Spinal cord (tissue), 10 donors: ENCODE results near the gene SKIC3. TPM values are rescaled to one million over a fixed set of nuclear protein-coding genes. Genes with fewer than 3 reads are reported as not detected.
A peak's percentile ranks its signal among the peaks of the same experiment; 100 is the strongest.

Experiments
- DNase-seq, 6 donors: peaks; one replicate each; pipeline versions ENCODE4 v3.0.0 to v3.0.0-alpha.2; 2013 to 2015; ENCODE audit warnings: low spot score in 6 of 6, low read depth in 4 of 6
- H3K27ac ChIP-seq: one replicate; pipeline ENCODE4 v1.5.1; 2013; ENCODE audit warnings: low read depth, low read length, control low read depth
- H3K27me3 ChIP-seq: one replicate; pipeline ENCODE4 v1.6.1; 2013; ENCODE audit warnings: low read length; ENCODE audit not compliant: control insufficient read depth, insufficient read depth
- H3K36me3 ChIP-seq: one replicate; pipeline ENCODE4 v1.6.1; 2013; ENCODE audit warnings: low read length; ENCODE audit not compliant: control insufficient read depth, insufficient read depth
- H3K4me1 ChIP-seq: one replicate; pipeline ENCODE4 v1.6.1; 2013; ENCODE audit warnings: low read length; ENCODE audit not compliant: control insufficient read depth, insufficient read depth
- H3K4me3 ChIP-seq: one replicate; pipeline ENCODE4 v1.5.1; 2013; ENCODE audit warnings: low read depth, low read length, control low read depth
- H3K9me3 ChIP-seq: one replicate; pipeline ENCODE4 v1.6.1; 2013; ENCODE audit warnings: low read length; ENCODE audit not compliant: control insufficient read depth, insufficient read depth
- WGBS: methylation state at CpG from one replicate; pipeline ENCODE4 v1.1.5; 2013; ENCODE audit warnings: missing lambda C conversion rate; ENCODE audit not compliant: insufficient coverage; 5-methylcytosine and 5-hydroxymethylcytosine counted together
- polyA plus RNA-seq, 2 donors: library from polyadenylated mRNA; unstranded; fragments of 120-200 nt; gene quantifications; one replicate each; pipeline ENCODE4 v1.2.1, GENCODE V29; 2013; ENCODE audit not compliant: insufficient read length in 2 of 2
- total RNA-seq, 2 donors: library from RNA; depleted of rRNA in 1 of 2; stranded (reverse); fragments of 120-200 nt in 1 of 2; fragments of >200 nt in 1 of 2; gene quantifications; one replicate each; pipeline versions ENCODE4 v1.2.3 to v1.2.4, GENCODE V29; 2013 to 2014
- donor health status: healthy.

SKIC3 gene
- total and polyA plus RNA-seq, 4 donors, result 59.0 to 169 (median 79.0) TPM

GRCh38 chr5:95533761-95534160 lies 21.0 kb downstream of the SKIC3 start:
- no peaks in the 10 kb centered on the region for H3K9me3 ChIP-seq
- no peaks in the 10 kb centered on the region for H3K27me3 ChIP-seq
- no peaks in the 10 kb centered on the region for H3K36me3 ChIP-seq
- no peaks in the 10 kb centered on the region for H3K4me1 ChIP-seq
- no peak overlapping the region for H3K27ac ChIP-seq
- no peak for DNase-seq
- no peak overlapping the region for H3K4me3 ChIP-seq

- no peaks in the 10 kb centered on the region for H3K4me1 ChIP-seq
- H3K4me3 ChIP-seq, result no peak overlapping the region
- no CpG with 5 or more reads among the region's 2 CpGs for WGBS
- H3K27me3 ChIP-seq, result no peaks in the 10 kb centered on the region
- H3K27ac ChIP-seq, result no peak overlapping the region
- no peaks in the 10 kb centered on the region for H3K36me3 ChIP-seq
- no peak for DNase-seq
- H3K9me3 ChIP-seq, result no peaks in the 10 kb centered on the region
Observed at GRCh38 chr5:95533106-95533505, 21.7 kb downstream of the SKIC3 start.

- no peaks in the 10 kb centered on the region for H3K27me3 ChIP-seq
- H3K4me1 ChIP-seq, result no peaks in the 10 kb centered on the region
- no peak overlapping the region for H3K4me3 ChIP-seq
- H3K27ac ChIP-seq, result no peak overlapping the region
- WGBS, result no CpG with 5 or more reads among the region's 2 CpGs
- H3K9me3 ChIP-seq, result no peaks in the 10 kb centered on the region
- H3K36me3 ChIP-seq, result no peaks in the 10 kb centered on the region
- no peak for DNase-seq
Observed at GRCh38 chr5:95532415-95532814, 22.4 kb downstream of the SKIC3 start.

GRCh38 chr5:95531491-95531890 lies 23.3 kb downstream of the SKIC3 start:
- Histone ChIP-seq H3K4me3 (no peak overlapping the region), H3K36me3 (no peaks in the 10 kb centered on the region), H3K27me3 (no peaks in the 10 kb centered on the region), H3K9me3 (no peaks in the 10 kb centered on the region), H3K27ac (no peak overlapping the region), H3K4me1 (no peaks in the 10 kb centered on the region)
- no peak for DNase-seq

- no peak overlapping the region for H3K4me3 ChIP-seq
- 63% methylated on average over 1 of the region's 2 CpGs for WGBS
- H3K36me3 ChIP-seq, result no peaks in the 10 kb centered on the region
- DNase-seq, result peak in 1 of 6 donors; percentile 51
- H3K27me3 ChIP-seq, result no peaks in the 10 kb centered on the region
- no peak overlapping the region for H3K27ac ChIP-seq
- no peaks in the 10 kb centered on the region for H3K9me3 ChIP-seq
- H3K4me1 ChIP-seq, result no peaks in the 10 kb centered on the region
Observed at GRCh38 chr5:95530416-95530815, 24.4 kb downstream of the SKIC3 start.

- H3K4me1 ChIP-seq, result no peaks in the 10 kb centered on the region
- DNase-seq, result no peak
- H3K36me3 ChIP-seq, result peaks cover 4% of the 10 kb centered on the region
- H3K27ac ChIP-seq, result no peak overlapping the region
- no peak overlapping the region for H3K4me3 ChIP-seq
- H3K27me3 ChIP-seq, result no peaks in the 10 kb centered on the region
- no peaks in the 10 kb centered on the region for H3K9me3 ChIP-seq
Observed at GRCh38 chr5:95528565-95528964, 26.2 kb downstream of the SKIC3 start.

- Histone ChIP-seq H3K36me3 (peaks cover 4% of the 10 kb centered on the region), H3K4me1 (no peaks in the 10 kb centered on the region), H3K27ac (no peak overlapping the region), H3K4me3 (no peak overlapping the region), H3K9me3 (no peaks in the 10 kb centered on the region), H3K27me3 (no peaks in the 10 kb centered on the region)
- no peak for DNase-seq
- no CpG with 5 or more reads among the region's 2 CpGs for WGBS
Observed at GRCh38 chr5:95526871-95527270, 27.9 kb downstream of the SKIC3 start.

- no peak for DNase-seq
- Histone ChIP-seq H3K9me3 (no peaks in the 10 kb centered on the region), H3K27ac (no peak overlapping the region), H3K4me3 (no peak overlapping the region), H3K4me1 (no peaks in the 10 kb centered on the region), H3K27me3 (no peaks in the 10 kb centered on the region), H3K36me3 (peaks cover 4% of the 10 kb centered on the region)
- WGBS, result no CpG with 5 or more reads among the region's 2 CpGs
Observed at GRCh38 chr5:95524423-95524822, 30.4 kb downstream of the SKIC3 start.

- no peak overlapping the region for H3K4me3 ChIP-seq
- WGBS, result 100% methylated on average over 1 of the region's 1 CpG
- H3K36me3 ChIP-seq, result peaks cover 4% of the 10 kb centered on the region
- no peaks in the 10 kb centered on the region for H3K27me3 ChIP-seq
- peak in 1 of 6 donors; percentile 48 for DNase-seq
- H3K4me1 ChIP-seq, result no peaks in the 10 kb centered on the region
- H3K9me3 ChIP-seq, result no peaks in the 10 kb centered on the region
- no peak overlapping the region for H3K27ac ChIP-seq
Observed at GRCh38 chr5:95520206-95520605, 34.6 kb downstream of the SKIC3 start.

- no peaks in the 10 kb centered on the region for H3K4me1 ChIP-seq
- peaks cover under 1% of the 10 kb centered on the region for H3K36me3 ChIP-seq
- WGBS, result no CpG with 5 or more reads among the region's 1 CpG
- no peaks in the 10 kb centered on the region for H3K9me3 ChIP-seq
- H3K27me3 ChIP-seq, result no peaks in the 10 kb centered on the region
- no peak overlapping the region for H3K27ac ChIP-seq
- H3K4me3 ChIP-seq, result no peak overlapping the region
- DNase-seq, result peak in 1 of 6 donors; percentile 21
Observed at GRCh38 chr5:95519681-95520080, 35.1 kb downstream of the SKIC3 start.
